GM12891 (cell line): ENCODE measurements around the gene GPC5.

Source experiments
- POLR2A ChIP-seq: IDR thresholded peaks from 2 replicates; pipeline ENCODE4 v1.6.1; 2011; ENCODE audit warnings: low read depth, low read length, control low read depth
- POLR2AphosphoS5 ChIP-seq: IDR thresholded peaks from 2 replicates; pipeline ENCODE4 v1.6.1; 2011; ENCODE audit warnings: low read depth, low read length, control low read depth
- POU2F2 ChIP-seq: IDR thresholded peaks from 2 replicates; pipeline ENCODE4 v1.6.1; 2011; ENCODE audit warnings: low read depth, mild to moderate bottlenecking, control low read depth, low read length, moderate library complexity
- TAF1 ChIP-seq: IDR thresholded peaks from 2 replicates; pipeline ENCODE4 v1.6.1; 2011; ENCODE audit warnings: low read depth, low read length, control low read depth

DNA sequence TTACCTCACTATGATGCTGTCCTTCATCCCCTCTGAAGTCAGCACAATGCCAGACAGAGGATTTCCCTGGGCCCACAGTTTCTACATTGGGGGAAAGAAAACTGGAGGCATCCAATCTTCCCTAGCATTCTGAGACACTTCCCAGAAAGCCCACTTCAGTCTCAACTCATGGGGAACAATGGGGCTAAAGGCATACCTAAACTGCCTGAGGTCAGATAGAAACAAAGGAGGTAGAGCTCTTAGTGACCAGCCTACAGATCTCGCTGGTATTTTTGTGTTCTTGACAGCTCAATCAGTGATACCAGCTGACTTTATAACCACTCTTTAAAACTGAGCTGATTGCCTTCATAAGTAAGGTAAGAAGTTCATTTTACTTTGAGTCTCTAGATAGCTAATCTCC is 947.2 kb downstream of the GPC5 start:
- TF ChIP-seq POLR2A (no peak), POLR2AphosphoS5 (no peak), TAF1 (no peak), POU2F2 (no peak)
